Astrocyte of the hippocampus (primary cell): Measurements from ENCODE around the gene CATSPER2.
"Not testable (repeated sequence)": the region's sequence is repeated elsewhere in the genome, so short reads cannot be mapped to it uniquely, and the experiment has no call there.

Experiments used
- DNase-seq: peaks from one replicate; pipeline ENCODE4 v3.0.0; 2011; ENCODE audit warnings: low read depth, low spot score

CATSPER2 gene

DNA sequence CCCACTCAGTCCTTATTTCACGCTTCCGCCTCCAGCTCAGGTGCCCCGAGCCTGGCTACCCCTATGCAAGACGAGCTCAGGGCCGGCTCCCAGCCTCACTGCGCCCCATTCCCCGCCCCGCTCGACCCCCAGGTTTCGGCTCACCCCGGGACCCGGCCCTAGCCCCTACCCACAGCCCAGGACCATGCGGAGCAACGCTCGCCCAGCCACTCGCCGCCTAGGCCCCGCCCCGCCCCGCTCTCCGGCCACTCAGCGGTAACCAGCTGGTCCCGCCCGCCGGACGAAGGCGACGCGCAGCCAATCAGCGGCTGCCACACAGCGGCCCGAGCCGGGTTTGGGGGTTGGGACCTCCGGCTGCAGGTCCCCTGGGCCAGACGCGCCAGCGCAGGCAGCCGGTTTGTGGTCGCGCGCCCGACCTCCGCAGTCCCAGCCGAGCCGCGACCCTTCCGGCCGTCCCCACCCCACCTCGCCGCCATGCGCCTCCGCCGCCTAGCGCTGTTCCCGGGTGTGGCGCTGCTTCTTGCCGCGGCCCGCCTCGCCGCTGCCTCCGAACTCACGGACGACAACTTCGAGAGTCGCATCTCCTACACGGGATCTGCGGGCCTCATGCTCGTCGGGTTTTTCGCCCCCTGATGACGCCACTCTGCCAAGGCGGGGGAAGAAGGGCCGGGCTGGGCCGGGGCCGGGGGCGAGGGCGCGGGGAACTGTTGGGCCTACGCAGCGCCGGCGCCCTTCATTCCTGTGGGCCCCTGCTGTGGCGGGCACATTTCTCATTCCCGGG lies at the start of gene CATSPER2:
TSS of gene CATSPER2 (minus strand) at position 196 of the 781 bp plus-strand sequence. CDS start 783 bp downstream, outside the sequence.
- no peak for DNase-seq

DNA sequence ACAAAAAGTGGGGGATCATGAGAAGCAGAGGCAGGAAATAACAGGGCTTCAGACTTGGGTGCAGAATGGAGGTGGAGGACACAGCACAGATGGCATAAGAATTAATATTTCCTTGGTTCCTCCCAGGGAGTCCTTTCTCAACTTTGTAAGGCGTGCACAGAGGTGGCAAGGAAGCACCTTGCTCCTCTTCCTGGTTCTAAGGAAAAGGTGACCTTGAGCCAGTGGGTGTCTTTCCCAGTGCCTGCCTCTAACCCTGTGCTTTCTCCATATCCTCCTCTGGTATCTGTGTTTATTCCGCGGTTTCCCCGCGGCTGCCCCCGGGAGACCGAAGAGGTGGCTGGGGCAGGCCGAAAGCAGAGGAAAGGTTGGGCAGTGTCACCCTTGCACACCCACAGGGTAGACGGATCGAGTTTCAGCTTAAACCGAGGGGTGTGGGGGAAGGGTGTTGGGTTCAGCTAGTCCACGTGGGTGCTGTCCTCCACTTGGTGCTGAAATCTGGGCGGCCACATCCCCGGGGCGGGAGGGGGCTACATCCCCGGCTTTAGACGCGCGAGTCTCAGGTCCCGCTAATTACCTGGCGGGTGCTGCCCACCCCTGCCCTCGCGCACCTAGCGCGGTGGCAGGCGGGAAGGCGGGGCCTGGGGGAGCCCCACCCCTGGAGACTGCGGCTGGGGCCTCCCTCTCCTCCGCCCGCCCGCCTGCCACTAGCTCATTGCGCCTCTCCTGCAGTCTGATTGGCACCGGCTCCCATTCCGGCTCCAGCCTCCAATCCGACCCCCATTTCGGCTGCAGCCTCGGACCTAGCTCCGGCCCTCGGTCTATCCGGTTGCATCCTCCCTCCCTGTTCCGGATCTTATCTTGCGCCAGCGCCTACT lies 44.7 kb upstream of the CATSPER2 start, which contains the start of gene CKMT1A:
TSS of gene CKMT1A (plus strand) at position 712 of the 875 bp plus-strand sequence. CDS start 192 bp downstream, outside the sequence.
- DNase-seq: not testable (repeated sequence)

DNA sequence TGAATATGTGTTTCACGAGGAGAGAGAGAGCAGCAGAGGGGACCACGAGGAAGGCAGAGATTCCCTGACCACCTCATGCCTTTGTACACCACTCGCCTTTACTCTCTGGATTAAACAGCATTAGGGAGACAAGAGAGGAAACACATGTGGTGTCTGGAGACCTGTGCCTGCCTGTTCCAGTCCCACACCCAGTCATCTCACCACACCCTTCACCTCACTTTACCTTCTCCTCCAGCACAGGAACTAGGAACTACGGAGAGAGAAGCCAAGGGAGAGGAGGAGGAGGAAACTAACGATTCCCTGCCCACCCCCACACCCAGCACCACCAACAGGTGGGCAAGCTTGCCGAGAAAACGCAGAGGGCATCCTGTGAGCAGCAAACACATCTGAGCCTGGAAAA lies 44.0 kb upstream of the CATSPER2 start:
- DNase-seq: not testable (repeated sequence)

DNA sequence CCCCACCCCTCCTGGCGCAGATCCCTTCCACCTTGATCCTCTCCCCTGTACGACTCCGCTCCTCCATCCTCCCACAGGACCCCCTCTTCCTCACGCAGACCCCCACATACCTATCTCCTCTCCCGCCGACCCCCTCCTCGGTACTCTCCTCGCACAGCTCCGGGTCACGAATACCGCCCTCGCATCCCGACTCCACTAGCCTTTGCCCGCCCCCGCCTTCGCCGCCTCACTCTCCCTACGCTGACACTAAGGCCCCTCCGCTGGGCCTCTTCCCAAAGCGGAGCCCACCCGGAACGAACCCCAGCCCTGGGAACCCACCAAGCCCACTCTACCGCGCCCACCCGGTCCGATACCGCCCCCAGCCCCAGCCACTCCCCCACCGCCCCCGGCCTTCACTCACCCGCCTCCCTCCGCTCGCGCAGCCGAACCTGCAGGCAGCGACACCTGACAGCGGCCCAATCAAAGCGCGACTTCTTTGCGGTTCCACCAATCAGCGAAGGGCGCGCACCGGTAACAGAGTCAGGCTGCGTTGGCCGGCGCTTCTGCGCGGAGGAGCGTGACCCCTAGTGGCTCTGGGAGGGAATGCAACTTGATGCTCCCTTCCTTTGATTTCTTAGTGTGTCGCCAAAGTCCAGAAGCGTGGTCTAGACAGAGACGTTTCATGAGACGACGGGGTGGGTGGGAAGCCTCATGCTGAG lies 41.1 kb upstream of the CATSPER2 start:
- not testable (repeated sequence) for DNase-seq

DNA sequence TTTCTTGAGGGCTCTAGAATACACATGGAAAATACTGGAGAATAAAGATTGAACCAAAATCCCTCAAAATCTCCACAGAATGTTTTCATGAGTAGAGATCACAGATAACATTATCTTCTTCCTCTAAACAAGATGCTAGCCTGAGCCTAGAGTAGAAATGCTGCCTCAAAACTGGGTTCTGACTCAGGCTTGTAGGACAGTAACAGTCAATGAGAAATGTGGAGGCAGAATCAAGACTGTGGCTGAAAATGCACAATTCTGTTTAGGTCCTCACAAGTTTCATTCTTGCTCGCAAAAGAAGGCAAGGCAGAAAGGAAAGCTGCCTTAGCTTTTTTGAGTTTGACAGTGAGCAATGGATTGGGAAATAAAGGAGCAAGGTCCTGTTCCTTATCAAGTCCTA lies 25.5 kb upstream of the CATSPER2 start:
- not testable (repeated sequence) for DNase-seq

GRCh38 chr15:43666177-43666576 lies 17.5 kb upstream of the CATSPER2 start:
- DNase-seq: not testable (repeated sequence)

GRCh38 chr15:43663333-43663732 lies 14.7 kb upstream of the CATSPER2 start:
- not testable (repeated sequence) for DNase-seq

- not testable (repeated sequence) for DNase-seq
Observed at GRCh38 chr15:43662293-43662692, 13.6 kb upstream of the CATSPER2 start.

DNA sequence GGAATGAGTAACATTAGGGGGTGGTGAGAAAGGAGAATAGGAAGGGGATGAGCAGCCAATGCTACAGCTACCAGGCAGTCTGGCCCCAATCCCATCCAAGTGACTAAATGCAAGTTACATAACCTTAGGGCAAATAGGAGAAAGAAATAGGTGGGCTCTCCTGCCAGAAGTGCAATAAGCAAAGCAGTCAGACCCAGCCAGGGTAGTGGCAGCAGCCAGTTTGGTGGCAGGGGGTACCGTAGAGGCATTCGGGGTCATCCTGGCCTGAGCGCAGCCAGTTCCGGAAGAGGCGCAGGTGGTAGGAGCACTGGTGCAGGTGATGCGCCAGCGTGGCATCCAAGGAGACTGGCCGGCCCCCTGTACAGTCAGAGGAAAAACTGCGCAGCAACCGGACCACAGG lies 11.1 kb upstream of the CATSPER2 start:
- DNase-seq: not testable (repeated sequence)

DNA sequence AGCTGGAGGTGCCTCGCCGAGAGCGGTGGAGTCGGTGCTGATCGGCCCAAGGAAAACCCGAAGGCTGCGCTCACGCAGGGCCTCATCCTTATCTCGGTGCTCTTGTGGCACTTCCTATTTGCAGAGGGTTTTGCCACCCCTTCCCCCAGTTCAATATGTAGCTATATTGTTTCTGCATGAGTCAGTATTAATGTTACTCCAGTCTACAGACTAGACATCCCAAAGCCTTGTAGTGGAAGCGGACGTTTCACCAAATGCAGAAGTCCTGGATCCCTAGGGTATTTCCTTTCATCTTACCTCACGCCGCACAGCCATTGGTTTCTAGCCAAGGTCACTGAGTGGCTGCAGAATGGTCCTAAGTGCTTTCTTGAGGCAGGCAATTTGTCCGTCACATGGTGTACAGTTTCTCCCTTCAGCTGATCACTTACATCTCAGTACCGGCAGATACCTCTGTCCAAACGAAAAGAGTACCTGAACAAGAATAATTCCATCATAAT lies 834 bp upstream of the CATSPER2 start:
- not testable (repeated sequence) for DNase-seq

DNA sequence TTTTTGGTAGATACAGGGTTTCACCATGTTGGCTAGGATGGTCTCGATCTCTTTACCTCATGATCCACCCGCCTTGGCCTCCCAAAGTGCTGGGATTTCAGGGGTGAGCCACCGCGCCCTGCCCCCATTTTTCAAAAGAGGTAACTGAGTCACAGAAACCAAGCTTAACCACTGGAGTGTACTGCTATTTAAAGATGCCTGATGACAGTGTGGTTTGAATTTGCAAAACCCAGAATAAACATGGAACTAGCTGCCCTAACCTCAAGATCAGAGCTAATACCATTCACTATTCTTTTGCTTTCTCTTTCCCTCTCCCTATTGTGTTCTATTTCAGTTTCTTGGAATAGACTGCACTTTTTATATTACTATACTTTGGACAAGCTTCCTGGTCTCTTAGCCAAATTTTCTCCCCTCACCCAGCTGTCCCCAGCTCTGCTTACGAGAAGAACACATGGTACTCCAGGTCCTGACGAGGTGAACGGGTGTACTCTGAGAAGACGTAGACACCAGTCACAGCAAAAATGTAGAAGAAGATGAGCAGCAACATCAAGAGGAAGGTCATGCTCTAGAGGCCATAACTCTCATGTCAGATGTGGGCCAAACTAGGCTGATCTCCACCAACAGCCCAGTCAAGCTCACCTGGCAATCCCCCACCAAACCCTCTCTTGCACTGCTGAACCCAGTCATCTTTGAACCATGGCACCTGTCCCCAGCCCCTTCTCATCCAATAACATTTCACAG lies 10.0 kb downstream of the CATSPER2 start:
- not testable (repeated sequence) for DNase-seq

- not testable (repeated sequence) for DNase-seq
Observed at GRCh38 chr15:43626937-43627336, 21.7 kb downstream of the CATSPER2 start.

DNA sequence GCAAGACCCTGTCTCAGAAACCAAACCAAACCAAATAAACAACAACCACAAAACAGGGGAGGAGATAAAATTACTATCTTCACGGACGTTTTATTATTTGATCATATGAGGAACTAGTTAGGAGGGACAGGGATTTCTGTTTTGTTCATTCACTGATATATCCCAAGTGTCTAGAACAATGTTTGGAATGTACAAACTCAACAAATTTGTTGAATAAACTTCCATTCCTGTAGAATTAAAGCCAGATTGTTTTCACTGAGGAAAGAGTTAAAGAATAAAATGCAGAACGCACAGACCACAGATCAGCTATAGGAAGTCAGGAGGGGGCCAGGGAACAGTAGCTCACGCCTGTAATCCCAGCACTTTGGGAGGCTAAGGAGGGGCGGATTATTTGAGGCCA lies 23.5 kb downstream of the CATSPER2 start:
- no peak for DNase-seq

- peak; percentile 5 for DNase-seq
Observed at GRCh38 chr15:43622068-43622799, 26.4 kb downstream of the CATSPER2 start.

DNA sequence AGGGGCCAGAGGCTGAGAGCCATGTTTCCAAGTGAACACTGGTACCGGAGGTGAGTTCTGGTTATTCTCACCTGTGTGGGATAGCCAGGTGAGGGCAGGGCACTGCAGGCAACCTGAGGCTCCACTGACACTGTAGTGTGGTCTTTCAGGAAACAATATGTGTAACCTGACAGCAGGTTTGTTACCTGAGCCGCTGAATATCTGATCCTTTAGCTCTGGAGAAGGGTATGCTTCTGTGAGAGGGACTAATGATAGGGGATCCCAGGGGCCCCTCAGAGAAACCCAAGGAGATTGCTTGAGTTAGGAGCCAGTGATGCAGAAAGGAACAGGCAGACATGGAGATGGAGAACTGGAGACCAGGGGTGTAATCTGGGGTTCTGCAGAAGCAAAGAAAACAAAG lies 29.9 kb downstream of the CATSPER2 start, which contains the start of gene STRC:
TSS of gene STRC (minus strand) at position 101 of the 400 bp plus-strand sequence. CDS start at position 23, 78 bp downstream.
- DNase-seq: not testable (repeated sequence)

DNA sequence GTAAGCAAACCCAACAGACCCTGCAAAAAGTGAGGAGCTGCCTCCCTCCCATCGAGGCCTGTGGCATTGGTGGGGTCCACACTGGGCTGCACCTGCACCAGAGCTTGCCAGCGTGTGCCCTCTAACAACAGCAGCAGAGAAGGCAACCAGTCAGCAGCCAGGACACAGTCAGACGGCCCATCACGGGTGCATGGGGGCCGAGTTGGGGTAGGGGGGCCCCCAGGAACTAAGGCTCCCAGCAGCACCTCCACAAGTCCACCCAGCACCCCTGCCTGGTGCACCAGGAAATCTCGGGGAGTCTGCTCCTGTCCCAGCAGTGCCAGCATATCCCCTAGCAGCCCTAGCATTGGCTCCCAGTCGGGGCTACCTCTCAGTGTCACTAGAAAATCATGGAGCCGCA lies 30.9 kb downstream of the CATSPER2 start:
- DNase-seq: not testable (repeated sequence)

DNA sequence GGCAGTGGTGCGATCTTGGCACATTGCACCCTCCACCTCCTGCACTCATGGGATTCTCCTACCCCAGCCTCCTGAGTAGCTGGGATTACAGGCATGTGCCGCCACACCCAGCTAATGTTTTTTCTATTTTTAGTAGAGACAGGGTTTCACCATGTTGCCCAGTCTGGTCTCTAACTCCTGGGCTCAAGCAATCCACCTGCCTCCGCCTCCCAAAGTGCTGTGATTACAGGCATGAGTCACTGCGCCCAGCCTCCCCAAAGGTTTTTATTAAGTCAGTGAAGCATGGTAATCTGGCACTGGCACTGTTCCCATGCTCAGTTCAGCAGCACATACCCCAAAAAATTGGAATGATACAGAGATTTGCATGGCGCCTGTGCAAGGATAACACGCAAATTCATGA lies 46.4 kb downstream of the CATSPER2 start:
- DNase-seq: peak; percentile 71

DNA sequence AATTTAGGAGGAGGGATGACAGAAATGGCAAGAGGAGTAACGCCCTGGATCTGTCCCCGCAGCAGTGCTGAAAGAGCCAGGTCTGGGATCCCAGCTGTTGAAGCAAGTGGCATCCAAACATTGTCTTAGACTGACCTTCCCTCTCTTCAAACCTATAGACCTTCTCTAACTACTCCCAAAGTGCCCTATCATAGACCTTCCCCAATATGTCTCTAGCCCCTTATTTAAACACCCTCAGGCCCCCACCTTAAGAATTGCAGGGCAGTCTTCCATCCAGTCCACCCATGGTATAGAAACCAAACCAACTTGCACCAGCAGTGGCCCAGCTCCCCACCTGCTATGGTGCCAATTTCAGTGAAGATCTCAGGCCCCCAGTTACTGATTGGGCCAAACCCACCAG lies 48.4 kb downstream of the CATSPER2 start:
- not testable (repeated sequence) for DNase-seq

DNA sequence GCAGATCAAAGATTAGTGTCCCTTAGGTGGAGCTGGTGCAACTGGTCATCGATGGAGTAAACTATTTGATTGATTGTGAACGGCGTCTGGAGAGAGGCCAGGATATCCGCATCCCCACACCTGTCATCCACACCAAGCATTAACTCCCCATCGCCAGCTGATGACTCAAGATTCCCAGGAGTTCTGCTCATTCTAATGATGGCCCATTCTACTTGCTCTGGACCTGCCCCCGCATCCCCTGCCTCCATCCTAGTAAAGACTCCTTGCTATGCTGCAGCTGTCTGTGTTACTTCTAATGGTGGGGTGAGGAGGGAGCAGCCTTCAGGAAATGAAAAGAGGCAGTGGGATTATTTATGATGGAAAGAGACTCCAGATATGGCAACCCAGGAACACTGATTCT lies 49.5 kb downstream of the CATSPER2 start:
- not testable (repeated sequence) for DNase-seq
